HG03175 (cell line): ENCODE measurements around the gene AKR1C8.
"Not testable (repeated sequence)": the region's sequence is repeated elsewhere in the genome, so short reads cannot be mapped to it uniquely, and the experiment has no call there.

Experiments
- ATAC-seq: cut with Tn5 transposase; IDR thresholded peaks from one replicate; pipeline ENCODE4 v1.9.1; 2021; ENCODE audit warnings: mild to moderate bottlenecking, moderate library complexity; ENCODE audit not compliant: unreplicated experiment

AKR1C8 gene

GRCh38 chr10:5168897-5169420 is 16.0 kb downstream of the AKR1C8 start:
- ATAC-seq: no peak

DNA sequence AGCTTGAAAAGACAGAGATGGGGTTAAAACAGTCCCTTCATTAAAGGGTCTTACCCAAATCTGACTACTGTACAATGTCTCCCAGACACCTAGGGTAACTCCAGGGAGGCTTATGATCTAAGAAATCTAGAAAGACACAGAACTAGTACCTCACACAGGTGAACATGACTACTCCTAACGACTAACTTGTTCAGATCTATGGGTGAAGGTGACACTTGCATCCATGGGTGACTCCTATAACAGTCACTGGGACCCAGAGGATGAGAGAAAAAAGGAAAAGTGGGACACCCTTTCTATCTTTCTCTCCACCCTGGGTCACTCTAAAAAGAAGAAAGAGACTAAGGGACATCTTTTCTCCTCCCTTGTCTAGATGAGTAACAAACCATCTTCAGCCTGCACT is 19.2 kb downstream of the AKR1C8 start:
- no peak for ATAC-seq

DNA sequence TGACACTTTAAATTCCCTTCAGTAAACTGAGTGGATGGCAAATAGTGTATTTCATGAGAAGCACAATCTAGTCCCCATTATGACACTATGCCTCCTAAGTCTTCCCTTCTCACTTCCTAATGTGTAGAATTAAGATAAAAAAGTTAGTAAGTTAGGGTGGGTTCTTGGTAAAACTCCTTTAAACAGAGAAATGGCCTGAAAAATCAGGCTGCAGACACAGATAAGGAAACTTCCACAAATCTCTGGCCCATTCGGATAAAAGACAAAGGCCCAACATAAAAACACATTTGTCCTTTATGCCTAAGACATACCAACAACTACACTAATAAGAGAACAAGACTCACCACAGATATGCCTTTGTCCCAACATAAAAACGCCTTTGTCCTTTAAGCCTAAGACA is 21.5 kb downstream of the AKR1C8 start:
- ATAC-seq: no peak

DNA sequence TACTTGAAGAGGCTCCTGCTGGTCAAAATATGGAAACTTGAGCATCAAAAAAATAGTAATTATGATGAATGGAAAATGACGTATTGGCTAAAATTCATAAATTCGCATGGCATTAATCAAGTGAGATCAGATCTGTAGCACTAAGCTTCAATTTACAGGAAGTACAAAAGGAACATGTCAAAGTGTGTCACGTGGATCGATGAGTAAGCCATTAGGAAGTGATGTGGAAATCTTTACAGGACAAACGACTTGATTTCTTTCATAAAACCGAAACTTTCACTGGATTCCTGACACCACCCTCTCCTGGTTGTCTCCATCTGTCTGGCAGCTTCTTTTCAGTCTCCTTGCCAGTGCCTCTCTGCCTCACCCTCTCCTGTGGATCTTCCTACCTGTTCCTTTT is 25.8 kb downstream of the AKR1C8 start:
- ATAC-seq: no peak

GRCh38 chr10:5157501-5157900 is 27.4 kb downstream of the AKR1C8 start:
- no peak for ATAC-seq

- ATAC-seq: no peak
These were observed 29.0 kb downstream of the AKR1C8 start for GRCh38 chr10:5155951-5156350.

DNA sequence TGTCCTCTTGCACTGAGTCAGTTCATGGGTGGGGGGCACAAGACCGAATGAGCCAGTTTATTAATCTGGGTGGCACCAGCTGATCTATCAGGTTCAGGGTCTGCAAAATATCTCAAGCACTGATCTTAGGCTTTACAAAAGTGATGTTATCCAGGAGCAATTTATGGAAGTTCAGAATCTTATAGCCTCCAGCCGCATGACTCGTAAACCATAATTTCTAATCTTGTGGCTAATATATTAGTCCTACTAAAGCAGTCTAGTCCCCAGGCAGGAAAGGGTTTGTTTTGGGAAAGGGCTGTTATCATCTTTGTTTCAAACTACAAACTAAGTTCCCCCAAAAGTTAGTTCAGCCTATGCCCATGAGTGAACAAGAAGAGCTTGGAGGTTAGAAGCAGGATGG is 33.9 kb downstream of the AKR1C8 start:
- no peak for ATAC-seq

GRCh38 chr10:5148678-5149032 is 36.3 kb downstream of the AKR1C8 start:
- no peak for ATAC-seq

DNA sequence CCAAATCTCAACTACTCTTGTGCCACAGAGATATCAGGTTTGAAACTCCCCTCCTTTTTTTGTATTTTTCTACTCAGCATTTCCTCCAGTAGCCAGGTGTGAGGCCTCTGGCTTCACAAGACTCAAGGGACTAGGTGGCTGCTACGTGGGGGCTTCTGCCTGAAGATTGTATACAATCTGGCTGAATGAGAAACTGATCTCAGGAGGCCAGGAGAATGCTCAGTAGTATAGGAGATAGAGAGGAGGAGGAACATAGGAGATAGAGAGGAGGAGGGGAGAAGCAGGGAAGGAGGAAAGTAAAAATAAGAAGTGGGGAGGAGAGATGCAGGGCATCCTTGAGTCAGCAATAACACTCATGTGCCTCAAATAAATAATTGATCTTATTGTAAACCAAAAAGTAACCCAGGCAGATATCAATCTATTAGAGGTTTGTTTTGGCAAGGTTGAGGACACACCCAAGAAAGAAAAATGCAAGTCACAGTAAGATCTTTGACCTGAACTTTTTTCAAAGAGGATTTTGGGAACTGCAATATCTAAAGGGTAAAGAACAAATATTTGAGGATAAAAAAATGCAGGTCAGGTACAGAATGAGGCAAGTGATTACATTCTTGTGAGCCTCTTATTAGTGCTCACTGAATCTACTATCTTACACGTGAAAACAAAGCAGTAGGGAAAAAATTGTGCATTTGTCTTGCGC is 36.8 kb downstream of the AKR1C8 start:
- ATAC-seq: no peak

GRCh38 chr10:5147255-5147980 is 37.5 kb downstream of the AKR1C8 start:
- ATAC-seq: no peak

- no peak for ATAC-seq
These were observed 38.1 kb downstream of the AKR1C8 start for GRCh38 chr10:5146920-5147254.

DNA sequence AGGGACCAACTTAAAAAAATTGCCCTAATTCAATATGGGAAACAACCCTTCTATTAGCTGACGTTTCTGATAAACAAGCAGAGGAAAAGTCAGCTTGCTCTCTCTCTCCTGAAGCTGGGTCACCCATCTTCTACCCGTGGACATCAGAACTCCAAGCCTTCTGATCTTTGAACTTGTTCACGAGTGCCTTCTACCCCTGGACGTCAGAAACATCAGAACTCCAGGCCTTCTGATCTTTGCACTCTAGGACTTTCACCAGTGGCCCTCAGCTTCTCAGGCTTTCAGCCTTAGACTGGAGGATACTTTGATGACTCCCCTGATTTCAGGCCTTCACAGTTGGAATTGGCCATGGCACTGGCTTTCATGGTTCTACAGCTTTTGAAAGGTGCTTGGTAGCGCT is 41.8 kb downstream of the AKR1C8 start:
- no peak for ATAC-seq

DNA sequence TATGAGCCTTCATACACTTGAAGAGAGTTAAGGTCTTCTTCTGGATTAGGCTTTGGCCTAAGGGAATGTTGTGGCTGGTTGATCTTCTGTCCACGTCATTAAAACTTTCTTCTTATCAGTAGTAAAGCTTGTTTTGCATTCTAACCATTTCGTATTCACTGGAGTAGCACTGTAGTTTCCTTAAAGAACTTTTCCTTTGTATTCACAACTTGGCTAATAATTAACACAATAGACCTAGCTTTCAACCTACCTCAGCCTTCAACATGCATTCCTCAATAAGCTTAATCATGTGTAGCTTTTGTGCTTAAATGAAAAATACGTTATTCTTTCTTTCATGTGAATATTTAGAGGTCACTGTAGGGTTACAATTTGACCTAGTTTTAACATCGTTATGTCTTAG is 42.8 kb downstream of the AKR1C8 start:
- no peak for ATAC-seq

DNA sequence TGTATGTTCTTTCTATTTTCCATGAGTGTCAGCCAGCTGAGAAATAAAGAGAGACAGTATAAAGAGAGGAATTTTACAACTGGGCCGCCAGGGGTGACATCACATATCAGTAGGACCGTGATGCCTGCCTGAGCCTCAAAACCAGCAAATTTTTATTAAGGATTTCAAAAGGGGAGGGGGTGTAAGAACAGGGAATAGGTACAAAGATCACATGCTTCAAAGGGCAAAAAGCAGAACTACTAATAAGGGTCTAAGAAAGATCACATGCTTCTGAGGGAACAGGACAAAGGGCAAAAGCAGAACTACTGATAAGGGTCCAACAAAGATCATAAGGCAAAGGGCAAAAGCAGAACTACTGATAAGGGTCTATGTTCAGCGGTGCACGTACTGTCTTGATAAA is 47.3 kb downstream of the AKR1C8 start:
- ATAC-seq: not testable (repeated sequence)

GRCh38 chr10:5136468-5137087 is 48.4 kb downstream of the AKR1C8 start:
- no peak for ATAC-seq

DNA sequence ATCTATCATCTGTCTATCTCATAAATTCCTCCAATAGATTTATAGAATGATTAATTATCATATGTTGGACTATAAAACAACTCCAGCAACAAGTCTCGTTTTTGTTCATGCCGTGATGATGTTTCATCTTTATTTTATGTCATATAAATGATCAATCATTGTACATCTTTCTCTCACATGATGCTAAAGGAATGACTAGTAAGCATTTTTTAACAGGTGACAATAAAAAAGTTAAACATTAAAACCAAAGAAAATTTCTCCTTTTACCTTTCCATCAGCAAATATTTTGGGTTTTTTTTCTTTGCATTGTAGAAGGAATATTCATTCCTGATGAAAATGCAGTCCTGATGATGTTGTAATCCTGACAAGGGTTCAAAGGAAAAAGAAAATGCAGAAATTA is 49.4 kb downstream of the AKR1C8 start:
- ATAC-seq: no peak

DNA sequence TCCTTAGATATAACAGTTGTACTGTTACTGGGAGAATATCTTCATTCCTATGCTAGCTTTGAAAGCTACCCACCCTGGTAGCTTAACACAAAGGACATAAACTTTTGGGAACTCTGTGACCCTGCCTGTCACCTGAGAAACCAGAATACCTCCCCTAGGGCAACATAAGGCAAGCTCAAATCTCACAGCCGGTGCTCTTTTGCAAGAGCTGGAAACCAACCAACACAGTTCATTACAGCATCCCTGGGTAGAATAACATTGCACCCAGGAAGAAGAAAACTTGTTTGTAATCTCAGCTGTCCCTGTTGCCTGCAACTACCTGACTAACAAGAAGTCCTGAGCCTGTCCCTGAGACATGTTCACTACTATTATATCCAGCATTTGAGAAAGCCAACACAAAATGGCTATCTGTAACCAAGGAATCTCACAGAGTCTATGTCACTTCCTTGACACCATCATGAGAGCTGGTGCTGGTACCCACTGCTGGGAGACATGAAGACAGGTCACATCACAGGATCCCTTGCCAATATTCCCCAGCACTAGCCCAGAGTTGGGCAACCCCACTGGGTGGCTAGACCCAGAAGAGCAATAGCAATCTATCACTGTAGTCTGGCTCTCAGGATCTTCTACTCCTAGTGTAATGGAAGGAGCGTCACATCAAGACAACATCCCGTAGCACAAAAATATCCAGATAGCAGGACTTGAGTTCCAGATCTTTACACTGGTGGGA is 59.5 kb downstream of the AKR1C8 start:
- no peak for ATAC-seq

- no peak for ATAC-seq
These were observed 61.1 kb downstream of the AKR1C8 start for GRCh38 chr10:5123886-5124285.

DNA sequence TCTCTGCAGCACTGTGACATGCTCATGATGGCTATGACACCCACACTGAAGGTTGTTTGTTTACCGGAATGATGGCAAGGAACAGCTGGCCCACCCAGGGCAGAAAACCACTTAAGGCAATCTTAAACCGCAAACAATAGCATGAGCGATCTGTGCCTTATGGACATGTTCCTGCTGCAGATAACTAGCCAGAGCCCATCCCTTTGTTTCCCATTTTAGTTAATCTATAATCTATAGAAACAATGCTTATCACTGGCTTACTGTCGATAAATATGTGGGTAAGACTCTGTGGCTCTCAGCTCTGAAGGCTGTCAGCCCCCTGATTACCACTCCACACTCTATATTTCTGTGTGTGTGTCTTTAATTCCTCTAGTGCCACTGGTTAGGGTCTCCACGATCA is 65.0 kb downstream of the AKR1C8 start:
- ATAC-seq: not testable (repeated sequence)

DNA sequence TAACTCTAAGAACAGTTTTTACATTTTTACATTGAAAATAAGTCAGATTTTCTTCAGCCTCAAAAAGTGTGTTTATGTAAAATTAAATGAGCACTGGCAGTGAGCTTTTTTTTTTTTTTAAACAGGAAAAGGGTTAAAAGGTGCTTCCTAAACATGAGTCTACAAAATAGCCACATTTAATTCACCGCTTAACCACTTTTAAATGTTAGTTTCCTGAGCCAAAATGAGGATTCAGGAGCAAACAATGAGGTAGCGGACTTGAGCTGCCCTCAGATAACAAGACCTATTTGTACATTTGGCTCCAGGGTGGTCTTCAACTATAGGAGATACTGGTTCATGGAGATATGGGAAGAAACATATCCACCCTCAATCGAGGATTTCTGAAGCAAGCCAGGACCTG is 67.9 kb downstream of the AKR1C8 start:
- ATAC-seq: no peak

DNA sequence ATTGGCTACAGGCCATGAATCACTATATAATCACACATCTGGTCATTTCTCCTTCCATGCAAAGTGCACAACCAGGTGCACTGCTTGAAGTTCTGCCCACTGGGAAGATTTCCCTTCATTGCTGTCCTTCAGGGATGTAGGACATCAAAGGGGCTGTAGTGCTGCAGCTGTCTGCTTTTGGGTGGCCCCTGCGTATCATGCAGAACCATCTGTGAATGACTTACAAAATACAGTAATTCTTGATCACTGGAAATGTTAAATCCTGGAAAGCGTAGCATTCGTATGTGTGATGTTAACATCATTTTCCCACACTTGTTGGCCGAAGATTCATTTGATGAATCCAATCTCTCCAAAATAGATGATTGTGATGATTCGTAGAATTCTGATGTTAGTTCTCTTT is 68.3 kb downstream of the AKR1C8 start:
- ATAC-seq: no peak

GRCh38 chr10:5109861-5110260 is 75.1 kb downstream of the AKR1C8 start:
- ATAC-seq: not testable (repeated sequence)
